Hindlimb muscle (tissue), 1 donor: ENCODE measurements around the gene TTC39A. TPM values are rescaled to one million over a fixed set of nuclear protein-coding genes. Genes with fewer than 3 reads are reported as not detected.
"Not testable (repeated sequence)": the region's sequence is repeated elsewhere in the genome, so short reads cannot be mapped to it uniquely, and the experiment has no call there.

ENCODE experiments used
- DNase-seq: peaks from one replicate; pipeline ENCODE4 v3.0.0-alpha.2; 2013
- polyA plus RNA-seq: library from polyadenylated mRNA; unstranded; fragments of 120-200 nt; gene quantifications from one replicate; pipeline ENCODE4 v1.2.1, GENCODE V29; 2013; ENCODE audit not compliant: insufficient read length

Gene TTC39A
- polyA plus RNA-seq, 1 donor: 5.0 TPM

DNA sequence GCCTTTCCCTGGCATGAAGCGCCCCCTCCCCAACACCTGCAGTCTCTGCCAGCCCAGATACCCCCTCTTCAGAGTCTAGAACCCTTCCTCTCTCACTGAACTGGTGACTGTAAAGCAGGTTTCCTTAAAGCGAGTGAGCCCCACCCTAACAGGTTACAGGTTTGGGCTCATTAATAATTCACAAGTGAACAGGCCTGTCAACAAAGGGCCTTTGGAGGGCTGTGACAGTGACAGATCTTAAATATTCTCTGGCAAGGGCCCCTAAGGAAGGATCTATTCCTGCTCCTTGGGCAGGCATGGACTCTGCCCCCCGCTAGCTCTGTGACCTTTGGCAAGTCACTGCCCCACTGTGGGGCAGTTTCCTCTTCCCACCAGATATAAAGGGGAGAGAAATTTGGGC, 5.6 kb upstream of the TTC39A start:
- DNase-seq: no peak

DNA sequence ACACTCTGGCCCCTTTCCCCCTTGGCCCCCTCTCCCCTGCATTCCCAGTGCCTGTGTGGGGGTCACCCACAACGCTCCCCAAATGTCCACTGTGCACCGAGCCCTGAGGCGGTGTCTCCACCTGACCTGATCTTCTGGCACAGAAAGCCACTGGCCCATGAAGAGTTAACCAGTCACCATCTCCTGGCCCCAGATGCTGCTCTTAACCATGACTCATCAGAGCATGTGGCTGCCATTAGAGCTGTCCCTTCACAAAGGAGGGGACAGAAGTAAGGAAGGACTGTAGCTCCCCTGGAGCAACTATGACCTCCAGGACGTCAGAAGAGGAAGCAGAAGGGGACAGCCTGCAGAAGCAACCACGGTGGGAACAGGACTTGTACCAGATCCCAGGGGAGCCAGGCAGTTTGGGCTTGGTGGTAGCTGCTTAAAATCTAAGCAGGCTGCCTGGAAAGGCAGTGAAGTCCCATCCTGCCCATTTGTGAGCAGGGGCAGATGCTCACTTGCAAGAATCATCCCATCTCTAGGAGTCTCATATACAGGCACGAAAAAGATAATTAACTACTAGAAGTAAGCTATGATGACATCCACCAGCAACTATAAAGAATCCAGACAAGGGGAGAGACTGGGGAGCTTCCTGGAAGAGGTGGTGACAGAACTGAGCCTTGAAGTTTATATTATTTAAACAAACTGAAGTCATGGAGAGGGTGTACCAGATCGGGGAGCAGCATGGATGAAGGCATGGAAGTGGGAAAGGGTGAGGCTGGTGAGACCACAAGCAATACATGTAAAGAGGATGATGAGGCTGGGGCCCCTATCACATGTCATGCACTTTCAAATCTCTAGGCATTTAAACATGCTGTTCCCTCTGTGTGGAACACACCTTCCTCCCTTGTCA, 1.1 kb upstream of the TTC39A start:
- no peak for DNase-seq

DNA sequence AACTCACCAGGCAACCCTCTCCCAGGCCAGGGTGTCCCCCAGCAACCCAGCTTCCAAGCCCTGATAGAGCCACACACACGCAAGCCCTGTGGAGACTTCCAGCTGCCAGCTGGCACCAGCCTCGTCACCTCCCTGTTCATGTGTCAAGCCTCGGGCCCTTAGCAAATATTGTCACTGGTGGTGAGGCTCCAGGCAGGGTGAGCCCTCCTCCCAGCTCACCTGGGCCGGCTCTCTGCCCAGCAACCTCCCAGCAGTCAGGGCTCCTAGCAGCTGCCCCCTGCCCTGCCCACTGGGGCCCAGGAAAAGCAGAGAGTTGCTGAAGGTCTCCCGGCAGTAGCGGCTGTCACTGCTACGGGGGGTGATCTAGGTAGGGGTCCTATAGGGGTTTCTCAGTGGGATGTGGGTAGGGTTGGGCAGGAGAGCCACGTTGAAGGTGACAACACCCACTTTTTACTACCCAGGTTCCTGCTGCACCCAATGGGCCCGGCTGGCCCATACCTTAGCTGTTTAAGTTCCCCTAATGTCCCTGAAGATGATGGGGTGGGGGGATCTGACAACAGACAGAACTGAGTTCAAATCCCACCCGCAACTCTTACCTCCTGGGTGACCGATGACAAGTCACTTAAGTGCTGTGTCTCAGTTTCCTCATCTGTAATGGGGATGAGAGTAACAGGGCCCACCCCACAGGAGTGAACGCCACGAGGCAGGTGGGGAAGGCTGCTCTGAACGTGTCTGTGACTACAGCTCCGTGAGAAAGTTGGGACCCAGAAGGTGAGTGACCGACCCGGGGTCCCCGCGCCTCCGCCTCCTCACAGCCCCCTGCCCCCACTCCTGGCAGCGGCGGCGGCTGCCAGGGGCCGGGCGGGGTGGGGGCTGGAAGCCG, 678 bp downstream of the TTC39A start:
- DNase-seq: no peak

DNA sequence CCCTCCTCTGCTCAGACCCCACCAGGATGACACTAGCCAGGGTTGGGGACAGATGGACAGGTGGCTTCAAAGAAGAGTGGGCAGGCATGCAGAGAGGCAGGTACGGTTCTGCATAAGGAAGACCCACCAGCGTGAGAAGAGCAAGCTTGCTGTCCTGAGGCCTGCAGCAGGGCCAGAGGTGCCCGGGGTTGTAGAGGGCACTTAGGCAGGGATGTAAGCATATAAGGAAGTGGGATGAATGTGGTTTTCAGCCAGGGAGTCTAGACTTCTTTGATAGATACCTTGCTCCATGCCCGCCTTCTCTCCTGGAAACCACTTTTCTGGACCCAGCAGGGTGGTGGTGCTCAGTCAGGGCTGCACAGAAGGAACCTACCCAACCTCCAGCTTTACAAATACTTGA, 1.4 kb downstream of the TTC39A start:
- DNase-seq: no peak

DNA sequence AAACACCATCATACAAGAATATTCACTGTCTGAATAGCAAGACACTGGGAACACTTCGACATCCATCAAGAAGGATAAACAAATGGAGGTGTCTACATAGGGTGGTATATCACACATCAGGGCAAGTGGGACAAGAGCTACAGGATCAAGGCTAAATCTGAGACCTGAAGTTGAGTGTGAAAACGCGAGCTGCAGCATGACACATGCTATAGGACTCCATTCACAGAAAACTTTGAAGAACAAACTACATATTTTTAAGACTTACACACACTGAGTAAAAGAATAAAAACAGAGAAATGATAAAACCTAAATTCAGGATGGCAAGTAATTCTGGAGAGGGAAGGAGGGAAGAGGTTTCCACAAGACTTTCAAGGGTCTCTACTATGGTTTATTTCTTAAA, 2.1 kb downstream of the TTC39A start:
- DNase-seq: no peak

DNA sequence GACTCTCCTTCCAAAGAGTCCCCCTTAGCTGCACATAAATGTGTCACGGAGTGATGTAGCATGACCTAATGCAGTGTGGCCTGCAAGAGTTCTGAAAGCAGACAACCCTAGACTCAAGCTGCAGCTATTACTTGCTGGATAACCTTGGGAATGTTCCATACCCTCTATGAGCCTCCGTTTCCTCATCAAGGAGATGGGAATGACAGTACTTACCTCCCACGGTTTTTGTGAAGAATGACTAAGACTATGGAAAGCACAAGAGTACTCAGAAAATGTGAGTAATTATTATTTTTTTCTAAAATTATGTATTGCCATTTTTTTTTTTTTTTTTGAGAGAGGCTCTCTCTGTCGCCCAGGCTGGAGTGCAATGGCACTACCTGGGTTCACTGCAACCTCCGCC, 3.0 kb downstream of the TTC39A start:
- DNase-seq: no peak

DNA sequence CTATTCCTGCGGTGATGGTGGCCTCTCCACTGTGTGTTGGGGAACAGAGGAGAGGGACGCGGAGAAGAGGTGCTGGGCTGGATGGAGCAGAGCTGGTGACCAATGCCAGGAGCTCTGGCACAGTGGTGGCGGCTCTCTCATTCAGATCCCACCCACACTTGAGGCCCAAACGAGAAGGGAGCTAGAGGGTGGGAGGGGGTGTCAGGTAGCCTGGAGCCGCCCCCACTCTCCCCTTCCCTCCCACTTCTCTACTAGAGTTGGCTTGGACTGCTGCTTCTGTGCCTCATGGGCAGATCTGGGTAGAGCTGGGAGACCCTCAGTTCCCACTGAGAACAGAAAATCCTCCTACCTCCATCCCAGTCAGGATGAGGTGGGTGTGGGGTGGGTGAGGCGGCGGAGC, 3.5 kb downstream of the TTC39A start:
- DNase-seq: no peak

DNA sequence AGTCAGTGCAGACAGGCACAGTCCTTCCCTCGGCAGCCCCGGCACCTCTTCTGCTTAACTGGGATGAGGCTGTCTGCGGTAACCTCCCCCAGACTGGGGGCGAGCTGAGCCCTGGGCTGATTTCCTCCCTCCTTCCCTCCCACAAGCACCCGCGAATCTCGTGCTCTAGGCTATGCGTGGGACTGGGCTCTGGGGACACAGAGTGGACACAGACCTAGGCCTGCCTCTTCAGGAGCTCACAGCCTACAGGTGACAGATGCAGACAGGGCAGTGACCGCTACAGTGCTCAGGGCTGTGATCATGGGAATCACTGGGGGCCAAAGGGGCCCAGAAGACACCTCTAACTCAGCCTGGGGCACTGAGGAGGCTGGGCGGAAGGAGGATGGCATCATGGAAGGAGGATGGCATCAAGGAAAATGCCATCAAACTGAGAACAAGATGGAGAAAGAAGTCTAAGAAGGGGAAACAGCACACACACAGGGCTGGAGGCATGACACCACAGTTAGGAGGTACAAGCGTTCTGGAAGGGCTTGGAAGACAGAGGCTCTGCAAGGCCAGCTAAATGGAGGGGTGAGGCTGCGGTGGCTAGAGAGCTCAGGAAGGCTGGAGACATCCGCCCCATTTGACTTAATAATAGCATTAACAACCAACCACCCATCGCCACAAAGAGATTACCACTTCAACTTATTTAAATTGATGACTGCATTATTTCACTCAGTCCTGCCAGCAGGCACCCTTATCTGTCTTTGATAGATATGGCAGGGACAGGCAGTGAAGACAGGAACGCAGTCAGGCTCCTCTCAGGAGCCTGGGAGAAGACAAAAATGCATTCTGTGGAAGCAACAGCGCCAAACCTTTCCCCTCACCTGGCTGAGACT, 4.2 kb downstream of the TTC39A start:
- no peak for DNase-seq

DNA sequence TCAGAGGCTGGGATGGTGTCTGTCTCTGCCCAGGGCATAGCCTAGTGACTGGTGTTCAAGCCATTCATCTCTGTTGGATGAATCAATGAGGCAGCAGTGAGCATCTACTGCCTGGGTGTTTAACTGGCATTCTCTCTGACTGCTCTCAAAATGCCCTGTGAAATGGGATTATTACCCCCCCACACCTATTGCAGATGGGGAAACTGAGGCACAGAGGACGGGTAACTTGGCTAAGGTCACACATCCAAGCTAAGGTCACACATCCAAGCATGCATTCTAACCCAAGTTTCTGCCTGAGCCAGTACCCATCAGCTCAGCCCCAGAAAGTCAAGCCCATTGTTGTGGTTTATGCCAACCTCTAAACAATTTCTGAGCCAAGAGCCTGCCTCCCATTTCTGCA, 5.0 kb downstream of the TTC39A start:
- no peak for DNase-seq

DNA sequence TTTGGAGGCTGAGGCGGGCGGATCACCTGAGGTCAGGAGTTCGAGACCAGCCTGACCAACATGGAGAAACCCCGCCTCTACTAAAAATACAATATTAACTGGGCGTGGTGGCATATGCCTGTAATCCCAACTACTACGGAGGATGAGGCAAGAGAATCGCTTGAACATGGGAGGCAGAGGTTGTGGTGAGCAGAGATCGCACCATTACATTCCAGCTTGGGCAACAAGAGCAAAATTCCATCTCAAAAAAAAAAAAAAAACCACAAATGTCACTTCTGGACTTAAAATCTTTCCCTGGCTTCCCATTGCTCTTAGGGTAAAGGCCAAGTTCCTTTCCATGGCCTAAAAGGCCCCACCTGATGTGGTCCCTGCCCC, 5.4 kb downstream of the TTC39A start:
- not testable (repeated sequence) for DNase-seq

DNA sequence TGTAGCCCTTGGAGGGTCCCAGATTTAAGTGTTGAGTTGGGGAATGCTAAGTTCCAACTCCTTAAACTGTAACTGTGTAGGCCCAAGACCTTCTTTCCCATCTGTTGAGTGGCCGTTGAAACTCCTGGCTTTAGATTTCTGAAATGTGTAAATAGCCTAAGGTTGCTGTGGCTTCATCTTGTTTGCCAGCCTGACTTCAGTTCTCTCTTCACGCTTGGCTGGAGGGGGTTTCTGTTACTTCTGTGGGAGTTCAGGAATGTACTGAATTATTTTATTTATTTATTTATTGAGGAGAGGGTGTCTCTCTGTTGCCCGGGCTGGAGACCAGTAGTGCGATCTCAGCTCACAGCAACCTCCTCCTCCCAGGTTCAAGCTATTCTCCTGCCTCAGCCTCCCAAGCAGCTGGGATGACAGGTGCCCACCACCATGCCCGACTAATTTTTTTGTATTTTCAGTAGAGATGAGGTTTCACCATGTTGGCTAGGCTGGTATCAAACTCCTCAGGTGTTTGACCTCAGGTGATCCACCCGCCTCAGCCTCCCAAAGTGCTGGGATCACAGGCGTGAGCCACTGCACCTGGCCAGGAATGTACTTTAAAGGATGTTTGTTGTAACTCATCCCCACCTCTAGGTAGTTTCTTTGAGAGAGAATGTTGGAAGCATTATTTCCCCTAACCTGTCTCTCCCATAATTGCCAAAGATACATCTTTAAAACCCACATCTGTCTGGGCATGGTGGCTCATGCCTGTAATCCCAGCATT, 5.9 kb downstream of the TTC39A start:
- DNase-seq: no peak

DNA sequence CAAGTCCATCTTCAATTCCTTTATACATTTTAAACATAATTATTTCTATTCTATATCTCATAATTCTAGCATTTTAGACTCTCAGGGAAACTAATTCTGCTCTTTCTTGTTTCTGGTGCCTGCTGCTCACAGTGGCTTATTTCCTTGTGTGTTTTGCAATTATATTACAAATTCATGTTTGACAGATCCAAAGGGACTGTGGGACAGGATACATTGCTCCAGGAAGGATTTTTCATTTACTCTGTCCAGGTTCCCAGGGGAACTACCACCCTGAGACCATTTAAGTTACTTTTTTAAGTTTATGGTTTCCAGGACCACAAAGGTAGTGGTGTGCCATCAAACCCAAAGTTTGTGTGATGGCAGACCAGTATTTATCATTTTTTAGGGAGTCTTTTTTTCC, 6.6 kb downstream of the TTC39A start:
- no peak for DNase-seq

DNA sequence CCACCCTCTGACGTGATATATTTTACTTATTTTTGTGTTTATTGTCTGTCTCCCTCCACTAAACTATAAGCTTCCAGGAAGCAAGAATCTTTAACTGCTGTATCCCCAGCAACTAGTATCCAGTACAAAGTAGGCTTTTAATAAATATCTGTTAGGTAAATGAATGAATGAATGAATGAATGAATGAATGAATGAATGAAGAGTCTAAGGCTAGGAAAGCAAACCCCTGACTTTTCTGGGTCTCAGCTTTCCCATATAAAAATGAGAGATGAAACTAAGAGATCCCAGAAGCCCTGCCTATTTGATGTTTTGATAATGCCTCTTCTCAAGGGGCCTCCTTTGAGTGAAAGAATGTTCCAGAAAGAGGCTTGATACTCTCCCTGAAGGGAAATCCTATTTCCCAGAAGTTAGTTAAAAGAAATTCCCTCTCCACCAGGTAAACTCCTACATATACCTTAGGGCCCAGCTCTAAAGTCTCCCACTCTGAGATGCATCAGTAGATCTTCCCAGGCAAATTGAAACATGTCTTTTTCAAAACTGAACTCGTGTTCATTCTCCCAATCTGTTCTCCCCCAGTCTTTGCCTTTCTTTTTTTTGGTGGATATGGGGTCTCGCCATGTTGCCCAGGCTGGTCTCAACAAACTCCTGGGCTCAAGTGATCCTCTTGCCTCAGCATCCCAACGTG, 7.8 kb downstream of the TTC39A start:
- no peak for DNase-seq

DNA sequence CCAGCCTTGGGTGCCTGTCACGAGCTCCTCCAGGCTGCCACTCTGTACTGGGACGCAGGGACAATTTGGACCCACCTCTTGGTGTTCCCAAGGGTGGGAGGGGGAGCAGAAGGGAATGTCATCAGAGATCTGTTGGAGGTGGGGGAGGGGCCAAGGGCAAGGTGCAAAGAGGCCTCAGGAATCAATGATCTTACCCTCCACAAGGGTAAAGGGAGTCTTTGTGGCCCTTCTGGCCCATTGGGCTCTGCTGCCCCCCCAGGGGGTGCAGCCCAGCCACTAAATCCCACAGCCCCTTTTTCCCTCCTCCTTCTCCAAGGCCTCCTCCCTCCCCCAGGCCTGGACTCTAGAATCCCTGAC, 8.5 kb downstream of the TTC39A start:
- no peak for DNase-seq

DNA sequence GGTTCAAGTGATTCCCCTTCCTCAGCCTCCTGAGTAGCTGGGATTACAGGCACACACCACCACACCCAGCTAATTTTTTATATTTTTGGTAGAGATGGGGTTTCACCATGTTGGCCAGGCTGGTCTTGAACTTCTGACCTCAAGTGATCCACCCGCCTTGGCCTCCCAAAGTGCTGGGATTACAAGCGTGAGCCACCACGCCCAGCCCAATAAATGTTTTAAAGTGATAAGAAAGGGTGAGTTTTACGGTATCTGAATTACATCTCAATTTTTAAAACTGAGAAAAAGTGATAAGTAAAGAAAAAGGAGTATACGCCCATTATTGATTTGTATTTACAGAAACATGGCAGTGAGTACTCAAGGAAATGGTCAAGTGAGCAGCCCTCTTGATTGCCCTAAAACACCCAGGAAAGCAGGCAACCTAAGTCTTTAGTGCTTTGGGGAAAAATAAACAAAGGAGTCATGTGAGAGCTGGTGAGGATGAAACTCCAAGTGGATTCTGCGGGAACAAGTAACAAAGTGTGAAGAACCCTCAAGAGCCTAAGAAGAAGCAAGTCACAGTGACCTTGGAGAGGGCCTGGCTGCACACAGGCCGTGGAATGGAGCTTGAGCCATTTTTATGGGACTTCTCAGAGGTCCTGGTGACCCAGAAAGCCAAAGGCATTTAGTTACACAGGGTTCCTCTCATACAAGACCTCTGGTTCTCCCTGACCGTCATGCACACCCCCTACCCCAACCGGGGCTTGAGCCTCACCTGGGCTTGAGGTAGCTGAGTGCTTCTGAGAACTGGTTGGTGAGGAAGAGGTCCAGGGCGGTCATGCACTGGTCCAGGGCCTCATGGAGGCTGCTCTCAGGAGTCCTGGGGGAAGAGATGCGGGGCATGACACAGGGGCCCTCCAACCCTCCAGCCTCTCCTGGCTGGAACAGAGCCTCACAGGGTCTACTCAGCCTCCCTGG, 9.1 kb downstream of the TTC39A start:
- DNase-seq: no peak

DNA sequence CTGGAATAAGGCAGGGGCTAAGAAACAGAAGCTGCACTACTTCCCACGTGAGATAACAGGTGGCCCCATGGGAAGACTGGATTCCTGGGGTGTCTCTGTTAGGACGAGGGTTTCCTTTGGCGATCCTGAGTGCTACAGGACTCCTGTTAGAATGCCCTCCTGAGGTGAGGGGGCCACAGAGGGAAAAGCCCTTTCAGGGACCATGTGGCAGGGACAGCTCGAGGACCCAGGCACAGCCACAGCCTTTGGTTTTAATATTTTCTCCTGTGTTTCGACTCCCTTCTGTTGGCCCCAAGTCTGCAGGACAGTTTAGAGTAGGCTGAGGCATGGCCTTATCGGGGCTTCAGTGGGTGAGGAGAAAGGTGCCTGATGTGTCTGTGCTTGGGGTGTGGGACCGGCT, 12.6 kb downstream of the TTC39A start:
- no peak for DNase-seq

DNA sequence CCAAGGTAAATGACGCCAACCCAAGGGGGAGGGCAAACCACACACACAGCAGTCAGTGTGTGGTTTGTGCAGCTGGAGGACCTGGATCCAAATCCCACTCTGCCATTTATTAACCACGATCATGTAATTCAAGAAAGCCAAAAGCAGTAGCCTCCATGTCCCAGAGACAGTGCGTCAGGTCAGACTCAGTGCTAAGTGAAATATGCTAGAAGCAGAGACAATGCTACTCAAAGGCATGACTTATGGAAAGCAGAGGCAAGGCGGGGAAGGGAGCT, 13.6 kb downstream of the TTC39A start:
- no peak for DNase-seq

DNA sequence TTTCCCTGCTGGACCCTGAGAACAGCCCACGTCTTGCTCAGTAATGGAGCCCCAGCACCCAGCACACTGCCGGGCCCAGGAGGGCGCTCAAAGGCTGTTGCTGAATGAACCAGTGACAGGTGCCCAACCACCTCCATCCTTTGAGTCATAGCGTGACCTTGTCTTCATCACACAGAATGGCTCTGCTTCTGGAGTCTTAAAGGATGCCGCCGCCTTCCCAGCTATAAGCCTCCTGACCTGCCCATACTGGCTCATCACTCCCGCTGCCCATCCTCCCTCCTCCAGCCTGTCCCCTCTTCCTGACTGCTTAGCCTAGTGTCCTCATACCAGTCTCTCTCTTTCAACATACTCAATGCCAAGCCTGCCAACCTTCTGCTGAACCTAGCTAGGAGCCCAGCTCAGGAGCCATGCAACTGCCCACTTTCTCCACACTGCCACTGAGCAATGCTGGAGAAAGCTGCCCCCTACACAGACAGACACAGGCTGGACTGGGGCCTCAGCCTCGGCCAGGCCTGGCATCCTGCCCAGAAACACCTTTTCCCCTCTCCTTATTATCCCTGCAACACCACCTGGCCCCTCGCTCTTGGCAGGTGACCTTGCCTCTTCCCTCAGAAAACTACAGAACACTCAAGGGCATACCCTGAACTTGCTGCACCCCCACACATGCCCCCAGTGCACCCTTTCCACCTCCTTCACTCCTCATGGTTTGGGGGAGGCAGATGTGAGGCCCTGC, 14.1 kb downstream of the TTC39A start:
- no peak for DNase-seq

DNA sequence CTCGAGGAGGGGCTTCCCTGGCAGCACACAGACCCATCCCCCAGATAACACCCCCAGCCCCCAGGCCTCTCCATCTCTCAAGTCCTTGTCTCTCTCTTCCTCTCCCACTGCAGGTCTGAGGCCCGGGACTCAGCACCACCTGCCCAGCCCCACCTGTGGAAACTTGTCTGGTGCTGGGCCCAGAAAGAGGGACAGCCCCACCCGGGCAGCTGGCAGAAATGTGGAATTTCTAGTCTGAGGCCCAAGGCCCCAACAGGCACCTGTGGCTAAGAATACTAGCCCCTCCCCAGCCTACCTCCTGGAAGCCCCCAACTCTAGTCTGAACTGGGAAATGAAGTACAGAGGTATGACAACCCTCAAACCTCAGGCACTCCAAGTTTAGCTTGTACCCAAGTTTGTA, 15.4 kb downstream of the TTC39A start:
- no peak for DNase-seq
